ENCODE results near the gene C12orf76.

GRCh38 chr12:110006115-110006514 is 42.2 kb downstream of the C12orf76 start:
- TF ChIP-seq CTCF (IDR thresholded peaks at IDR 0.05; ENCODE audit: low read length): no peak
- no peak for TF ChIP-seq EZH2 (optimal IDR thresholded peaks at IDR 0.05; ENCODE audit: low read depth, low read length)
